ENCODE measurements around the gene TFPI.

DNA sequence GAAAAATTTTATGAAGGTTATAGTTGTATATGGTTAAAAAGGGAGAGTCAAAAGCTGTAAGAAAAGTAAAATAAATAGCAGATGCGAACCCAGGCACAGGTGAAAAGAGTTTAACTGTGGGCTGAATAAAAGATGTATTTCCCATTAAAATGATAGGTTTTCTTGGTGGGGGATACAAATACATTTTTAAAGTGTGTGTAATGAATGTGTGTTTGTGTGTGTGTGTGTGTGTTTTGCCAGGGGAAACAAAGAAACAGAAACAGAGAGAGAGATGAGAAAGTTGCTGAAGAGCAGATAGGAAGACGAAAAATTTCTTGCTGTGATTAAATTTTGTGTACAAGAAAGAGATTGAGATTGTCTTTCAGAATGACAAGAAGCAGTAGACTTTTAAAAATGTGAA is 12.1 kb downstream of the TFPI start:
- TF ChIP-seq, protein P1, sequence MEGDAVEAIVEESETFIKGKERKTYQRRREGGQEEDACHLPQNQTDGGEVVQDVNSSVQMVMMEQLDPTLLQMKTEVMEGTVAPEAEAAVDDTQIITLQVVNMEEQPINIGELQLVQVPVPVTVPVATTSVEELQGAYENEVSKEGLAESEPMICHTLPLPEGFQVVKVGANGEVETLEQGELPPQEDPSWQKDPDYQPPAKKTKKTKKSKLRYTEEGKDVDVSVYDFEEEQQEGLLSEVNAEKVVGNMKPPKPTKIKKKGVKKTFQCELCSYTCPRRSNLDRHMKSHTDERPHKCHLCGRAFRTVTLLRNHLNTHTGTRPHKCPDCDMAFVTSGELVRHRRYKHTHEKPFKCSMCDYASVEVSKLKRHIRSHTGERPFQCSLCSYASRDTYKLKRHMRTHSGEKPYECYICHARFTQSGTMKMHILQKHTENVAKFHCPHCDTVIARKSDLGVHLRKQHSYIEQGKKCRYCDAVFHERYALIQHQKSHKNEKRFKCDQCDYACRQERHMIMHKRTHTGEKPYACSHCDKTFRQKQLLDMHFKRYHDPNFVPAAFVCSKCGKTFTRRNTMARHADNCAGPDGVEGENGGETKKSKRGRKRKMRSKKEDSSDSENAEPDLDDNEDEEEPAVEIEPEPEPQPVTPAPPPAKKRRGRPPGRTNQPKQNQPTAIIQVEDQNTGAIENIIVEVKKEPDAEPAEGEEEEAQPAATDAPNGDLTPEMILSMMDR (IDR thresholded peaks at IDR 0.05): no peak
- TF ChIP-seq POLR2A (IDR thresholded peaks at IDR 0.05) (no peak), EP300 (IDR thresholded peaks at IDR 0.05) (no peak), POLR2AphosphoS5 (IDR thresholded peaks at IDR 0.05) (no peak)
